ENCODE data around the gene SMARCD1.

- no peak for TF ChIP-seq CTCF (conservative IDR thresholded peaks at IDR 0.05; ENCODE audit: low read depth, low read length)
- TF ChIP-seq EZH2 (IDR thresholded peaks at IDR 0.05; ENCODE audit: borderline replicate concordance, low read depth, low read length, poor library complexity, severe bottlenecking) = no peak
Measured at GRCh38 chr12:50081096-50081808, 3.9 kb upstream of the SMARCD1 start.

Measured in A673 (cell line).